ENCODE results near the gene EXOC3L4.

DNA sequence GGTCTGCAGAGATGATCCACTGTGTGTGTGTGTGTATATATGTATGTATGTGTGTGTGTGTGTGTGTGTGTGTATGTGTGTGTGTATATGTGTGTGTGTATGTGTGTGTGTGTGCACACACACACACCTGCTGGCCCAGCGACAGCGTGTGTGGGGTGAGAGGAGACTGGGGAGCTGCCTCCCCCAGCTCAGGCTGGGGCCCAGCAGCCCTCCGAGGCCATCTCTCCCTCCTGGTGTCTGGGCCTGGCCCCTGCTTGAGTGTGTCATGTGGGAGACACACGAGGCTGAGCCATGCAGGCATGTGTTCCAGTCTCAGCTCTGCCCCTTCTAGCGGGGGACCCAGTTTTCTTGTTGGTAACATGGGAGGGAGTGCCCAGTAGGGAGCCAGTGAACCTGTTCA lies 18.8 kb downstream of the EXOC3L4 start:
- no peak for TF ChIP-seq POLR2A (IDR thresholded peaks at IDR 0.05)
- TF ChIP-seq, protein P1, sequence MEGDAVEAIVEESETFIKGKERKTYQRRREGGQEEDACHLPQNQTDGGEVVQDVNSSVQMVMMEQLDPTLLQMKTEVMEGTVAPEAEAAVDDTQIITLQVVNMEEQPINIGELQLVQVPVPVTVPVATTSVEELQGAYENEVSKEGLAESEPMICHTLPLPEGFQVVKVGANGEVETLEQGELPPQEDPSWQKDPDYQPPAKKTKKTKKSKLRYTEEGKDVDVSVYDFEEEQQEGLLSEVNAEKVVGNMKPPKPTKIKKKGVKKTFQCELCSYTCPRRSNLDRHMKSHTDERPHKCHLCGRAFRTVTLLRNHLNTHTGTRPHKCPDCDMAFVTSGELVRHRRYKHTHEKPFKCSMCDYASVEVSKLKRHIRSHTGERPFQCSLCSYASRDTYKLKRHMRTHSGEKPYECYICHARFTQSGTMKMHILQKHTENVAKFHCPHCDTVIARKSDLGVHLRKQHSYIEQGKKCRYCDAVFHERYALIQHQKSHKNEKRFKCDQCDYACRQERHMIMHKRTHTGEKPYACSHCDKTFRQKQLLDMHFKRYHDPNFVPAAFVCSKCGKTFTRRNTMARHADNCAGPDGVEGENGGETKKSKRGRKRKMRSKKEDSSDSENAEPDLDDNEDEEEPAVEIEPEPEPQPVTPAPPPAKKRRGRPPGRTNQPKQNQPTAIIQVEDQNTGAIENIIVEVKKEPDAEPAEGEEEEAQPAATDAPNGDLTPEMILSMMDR (IDR thresholded peaks at IDR 0.05): no peak

Measured in uterus (tissue), 2 donors.